GM21423 (cell line): ENCODE measurements around the gene GPR39.
"Not testable (repeated sequence)": the region's sequence is repeated elsewhere in the genome, so short reads cannot be mapped to it uniquely, and the experiment has no call there.

ENCODE experiments used
- ATAC-seq: cut with Tn5 transposase; IDR thresholded peaks from one replicate; pipeline ENCODE4 v1.9.1; 2021; ENCODE audit warnings: mild to moderate bottlenecking, moderate library complexity; ENCODE audit not compliant: unreplicated experiment

GPR39 gene

GRCh38 chr2:132416723-132417395 lies at the start of gene GPR39:
TSS of gene GPR39 (plus strand) at chr2:132416805.
- no peak for ATAC-seq

DNA sequence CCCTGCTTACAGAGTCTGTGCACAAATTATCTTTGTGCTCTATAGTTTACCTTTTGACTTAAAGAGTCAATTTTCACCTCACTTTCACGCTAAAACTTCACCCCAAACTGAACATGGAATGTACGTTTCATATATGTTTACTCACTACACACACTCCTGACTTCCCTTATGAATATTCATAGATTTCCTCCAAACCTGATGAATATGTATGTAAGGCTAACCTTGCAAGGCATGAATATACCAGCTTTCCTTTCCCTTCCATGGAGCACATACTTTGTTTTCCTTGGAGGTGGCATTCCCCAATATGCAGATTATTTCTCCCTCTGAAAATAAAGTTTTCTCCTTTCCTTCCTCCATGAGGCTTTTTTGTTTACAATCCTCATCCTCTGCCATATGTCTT lies 48.4 kb upstream of the GPR39 start:
- no peak for ATAC-seq

- no peak for ATAC-seq
These were observed 44.3 kb upstream of the GPR39 start for GRCh38 chr2:132372276-132372675.

GRCh38 chr2:132373391-132374135 lies 43.0 kb upstream of the GPR39 start:
- ATAC-seq = no peak

- no peak for ATAC-seq
These were observed 42.5 kb upstream of the GPR39 start for GRCh38 chr2:132374151-132374550.

DNA sequence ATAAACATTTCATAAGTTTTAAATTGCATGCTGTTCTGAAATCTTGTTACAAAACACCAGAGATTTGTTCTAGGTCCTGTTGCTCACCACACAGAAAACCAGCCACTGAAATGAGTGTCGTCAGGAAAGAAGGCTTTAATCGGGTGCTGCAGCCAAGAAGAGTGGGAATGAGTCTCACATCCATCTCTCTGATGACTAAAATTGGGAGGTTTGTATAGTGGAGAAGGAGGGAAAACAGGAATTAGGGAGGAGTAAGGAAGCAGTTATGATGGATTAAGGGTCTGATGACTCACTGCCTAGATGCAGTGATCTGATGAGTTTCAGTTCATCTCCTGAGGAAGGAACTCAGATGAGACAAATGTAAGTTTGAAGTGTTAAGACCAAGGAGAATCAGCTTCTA lies 42.1 kb upstream of the GPR39 start:
- no peak for ATAC-seq

DNA sequence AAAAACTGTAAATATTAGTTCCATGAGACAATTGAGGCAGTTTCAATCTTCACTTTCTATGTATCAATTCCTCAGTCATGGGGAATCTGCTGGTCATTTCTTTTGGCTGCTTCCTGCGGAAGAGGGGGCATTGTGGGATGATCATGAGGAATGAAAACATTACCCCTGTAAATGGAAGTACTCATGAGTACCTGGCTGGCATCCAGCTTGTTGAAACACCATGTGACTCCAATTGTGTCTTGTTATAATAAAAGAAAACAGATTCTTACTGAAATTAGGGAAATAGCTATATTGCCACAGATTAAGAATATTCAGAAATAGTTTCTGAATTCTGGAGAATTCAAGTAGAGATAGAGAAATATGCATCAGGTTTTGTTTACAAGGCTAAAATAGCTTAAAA lies 41.6 kb upstream of the GPR39 start:
- ATAC-seq = no peak

DNA sequence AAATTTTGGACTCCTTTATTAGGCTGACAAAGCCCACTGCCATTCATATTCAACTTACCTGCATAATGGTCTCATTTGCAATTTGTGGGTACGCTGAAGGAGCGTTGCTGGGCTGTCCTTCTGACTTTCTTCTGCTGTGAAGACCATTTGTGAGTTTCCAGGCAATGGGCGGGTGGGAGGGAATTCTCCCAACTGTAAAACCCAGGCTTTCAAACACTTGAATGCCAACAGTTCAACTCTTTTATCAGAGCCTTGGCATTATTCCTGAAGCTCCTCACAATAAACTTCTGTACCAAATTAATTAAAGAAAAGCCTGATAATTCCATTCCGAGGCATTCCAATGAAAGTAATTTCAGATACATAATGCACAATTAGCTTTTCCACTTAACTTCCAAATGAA lies 35.2 kb upstream of the GPR39 start:
- no peak for ATAC-seq

GRCh38 chr2:132383956-132384355 lies 32.6 kb upstream of the GPR39 start:
- ATAC-seq = no peak

DNA sequence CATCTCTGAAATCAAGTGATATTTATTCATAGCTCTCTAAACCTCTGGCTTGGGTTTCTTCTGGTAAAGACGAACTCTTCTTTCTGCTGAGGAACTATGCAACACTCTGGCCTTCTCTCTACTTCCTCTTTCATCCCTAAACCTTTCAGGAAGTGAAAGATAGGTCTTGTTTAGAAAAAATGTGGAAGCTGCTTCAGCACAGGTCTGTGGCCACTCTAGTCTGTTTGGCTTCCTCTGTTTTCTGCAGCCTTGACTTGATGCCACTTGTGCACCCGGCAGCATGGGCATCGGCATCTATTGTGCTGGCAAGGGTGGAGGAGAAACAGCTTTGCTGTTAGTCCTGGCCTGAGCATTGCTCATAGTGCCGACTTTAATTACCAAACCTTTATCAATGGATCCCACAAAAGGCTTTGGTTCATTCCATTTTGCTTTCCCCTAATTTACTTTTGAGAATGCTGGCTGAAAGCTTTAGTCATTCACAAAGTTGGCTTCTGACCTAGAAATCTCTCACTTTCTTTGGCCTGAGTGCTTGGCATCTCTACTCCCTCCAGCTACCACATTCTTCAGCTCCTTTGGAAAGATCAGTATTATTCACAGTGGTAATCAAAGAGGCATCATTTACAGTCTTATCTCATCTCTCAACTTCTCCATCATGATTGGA lies 32.0 kb upstream of the GPR39 start:
- no peak for ATAC-seq

- ATAC-seq = no peak
These were observed 29.5 kb upstream of the GPR39 start for GRCh38 chr2:132387126-132387525.

DNA sequence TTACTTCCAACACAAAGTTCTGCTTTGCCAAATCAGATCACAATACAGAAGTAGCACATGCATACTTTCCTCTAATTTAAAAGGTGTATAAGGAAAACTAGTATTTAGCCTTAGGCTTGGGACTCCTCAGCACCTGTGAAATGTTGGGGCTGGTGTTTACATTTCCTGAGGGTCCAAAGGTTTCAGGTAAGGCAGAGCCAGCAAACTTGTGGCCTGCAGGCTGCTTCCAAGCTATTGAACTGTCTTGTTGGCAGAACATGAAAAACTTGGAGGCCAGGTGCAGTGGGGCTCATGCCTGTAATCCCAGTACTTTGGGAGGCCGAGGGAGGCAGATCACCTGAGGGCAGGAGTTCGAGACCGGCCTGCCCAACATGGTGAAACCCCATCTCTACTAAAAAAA lies 26.5 kb upstream of the GPR39 start:
- no peak for ATAC-seq

GRCh38 chr2:132391378-132391777 lies 25.2 kb upstream of the GPR39 start:
- ATAC-seq = no peak

DNA sequence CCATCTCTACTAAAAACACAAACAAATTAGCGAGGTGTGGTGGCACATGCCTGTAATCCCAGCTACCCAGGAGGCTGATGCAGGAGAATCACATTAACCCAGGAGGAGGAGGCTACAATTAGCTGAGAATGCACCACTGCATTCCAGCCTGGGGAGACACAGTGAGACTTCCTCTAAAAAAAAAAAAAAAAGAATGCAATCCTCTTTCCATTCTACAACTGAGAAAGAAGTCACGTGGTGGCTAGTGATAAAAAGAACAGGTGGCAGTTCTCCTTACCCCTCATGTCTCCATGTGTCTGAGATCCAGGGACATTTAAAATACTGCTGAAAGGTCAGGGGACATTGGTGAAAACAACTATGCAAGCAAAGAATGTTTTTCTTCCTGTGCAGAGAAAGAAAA lies 24.4 kb upstream of the GPR39 start:
- no peak for ATAC-seq

- ATAC-seq = no peak
These were observed 23.7 kb upstream of the GPR39 start for GRCh38 chr2:132392879-132393278.

DNA sequence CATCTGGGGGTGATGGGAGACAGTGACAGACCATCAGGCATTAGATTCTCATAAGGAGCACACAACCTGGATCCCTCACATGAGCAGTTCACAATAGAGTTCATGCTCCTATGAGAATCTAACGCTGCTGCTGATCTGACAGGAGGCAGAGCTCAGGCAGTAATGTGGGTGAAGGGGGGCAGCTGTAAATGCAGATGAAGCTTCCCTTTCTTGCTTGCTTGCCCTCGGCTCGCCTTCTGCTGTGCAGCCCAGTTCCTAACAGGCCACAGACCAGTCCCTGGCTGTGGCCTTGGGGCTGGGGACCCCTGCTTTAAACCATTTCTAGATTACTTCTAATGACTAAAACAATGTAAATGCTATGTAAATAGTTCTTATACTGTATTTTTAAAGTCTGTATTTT lies 19.6 kb upstream of the GPR39 start:
- not testable (repeated sequence) for ATAC-seq

- ATAC-seq = no peak
These were observed 16.3 kb upstream of the GPR39 start for GRCh38 chr2:132400169-132400900.

DNA sequence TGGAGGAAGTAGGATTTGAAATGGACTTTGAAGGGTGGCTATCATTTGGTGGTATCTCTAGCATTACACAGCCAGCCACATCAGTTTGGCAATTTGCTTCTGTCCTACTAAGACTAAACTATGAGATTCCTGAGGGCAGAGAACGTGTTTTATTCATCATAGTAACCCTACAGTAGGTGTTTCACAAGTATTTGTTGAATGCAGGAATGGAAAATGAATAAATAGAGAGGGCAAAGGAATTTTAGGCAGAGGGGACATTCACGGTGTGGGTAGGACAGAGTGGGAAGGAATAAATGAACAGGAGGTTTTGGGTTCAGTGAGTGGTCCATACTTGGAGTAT lies 15.7 kb upstream of the GPR39 start:
- ATAC-seq = no peak

GRCh38 chr2:132401326-132401725 lies 15.3 kb upstream of the GPR39 start:
- no peak for ATAC-seq

GRCh38 chr2:132403146-132403545 lies 13.5 kb upstream of the GPR39 start:
- no peak for ATAC-seq

- ATAC-seq = no peak
These were observed 12.5 kb upstream of the GPR39 start for GRCh38 chr2:132404056-132404455.

GRCh38 chr2:132407784-132408183 lies 8.8 kb upstream of the GPR39 start:
- no peak for ATAC-seq
